ENCODE measurements around the gene BAD.

DNA sequence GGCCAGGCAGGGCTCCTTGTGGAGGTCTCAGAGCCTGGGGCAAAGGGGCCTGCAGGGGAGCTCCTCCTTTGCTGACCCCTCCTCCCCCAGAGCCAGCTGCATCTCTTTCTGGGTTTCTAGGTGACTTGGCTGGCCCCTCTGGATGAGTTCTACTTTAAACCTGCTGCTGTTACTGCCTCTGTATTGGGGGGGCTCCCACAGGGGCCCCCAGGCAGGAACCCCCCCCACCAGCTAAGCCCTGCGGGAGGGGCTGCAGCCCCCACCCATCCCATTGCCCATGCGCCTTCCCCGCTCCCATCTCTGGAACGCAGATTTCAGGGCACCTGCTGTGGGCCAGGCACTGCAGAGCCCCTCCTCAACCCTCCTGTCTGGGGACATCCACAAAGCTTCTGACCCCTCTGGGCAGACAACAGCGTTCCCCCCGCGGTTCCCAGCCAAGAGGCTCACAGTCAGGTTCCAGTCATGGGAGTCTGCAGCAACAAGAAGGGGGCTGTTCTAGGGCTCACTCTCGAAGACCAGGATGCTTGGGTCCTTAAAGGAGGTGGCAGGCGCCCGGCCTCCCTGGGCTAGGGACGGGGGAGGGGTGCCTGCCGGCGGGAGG, 34.0 kb downstream of the BAD start:
- TF ChIP-seq, protein P1, sequence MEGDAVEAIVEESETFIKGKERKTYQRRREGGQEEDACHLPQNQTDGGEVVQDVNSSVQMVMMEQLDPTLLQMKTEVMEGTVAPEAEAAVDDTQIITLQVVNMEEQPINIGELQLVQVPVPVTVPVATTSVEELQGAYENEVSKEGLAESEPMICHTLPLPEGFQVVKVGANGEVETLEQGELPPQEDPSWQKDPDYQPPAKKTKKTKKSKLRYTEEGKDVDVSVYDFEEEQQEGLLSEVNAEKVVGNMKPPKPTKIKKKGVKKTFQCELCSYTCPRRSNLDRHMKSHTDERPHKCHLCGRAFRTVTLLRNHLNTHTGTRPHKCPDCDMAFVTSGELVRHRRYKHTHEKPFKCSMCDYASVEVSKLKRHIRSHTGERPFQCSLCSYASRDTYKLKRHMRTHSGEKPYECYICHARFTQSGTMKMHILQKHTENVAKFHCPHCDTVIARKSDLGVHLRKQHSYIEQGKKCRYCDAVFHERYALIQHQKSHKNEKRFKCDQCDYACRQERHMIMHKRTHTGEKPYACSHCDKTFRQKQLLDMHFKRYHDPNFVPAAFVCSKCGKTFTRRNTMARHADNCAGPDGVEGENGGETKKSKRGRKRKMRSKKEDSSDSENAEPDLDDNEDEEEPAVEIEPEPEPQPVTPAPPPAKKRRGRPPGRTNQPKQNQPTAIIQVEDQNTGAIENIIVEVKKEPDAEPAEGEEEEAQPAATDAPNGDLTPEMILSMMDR (IDR thresholded peaks at IDR 0.05), result no peak
- TF ChIP-seq POLR2A (IDR thresholded peaks at IDR 0.05), result no peak

Data from body of pancreas (tissue), 4 donors.